Measurements from ENCODE around the gene HNRNPF.

- no peak for TF ChIP-seq CTCF (IDR thresholded peaks at IDR 0.05)
- TF ChIP-seq POLR2AphosphoS5 (IDR thresholded peaks at IDR 0.05) = no peak
Observed at GRCh38 chr10:43374194-43374593, 34.8 kb downstream of the HNRNPF start.
